Activated naive CD4-positive, alpha-beta T cell treated with anti-CD3 and anti-CD28 coated beads, Interleukin-2, amount 50 U/mL, for 16 hours (primary cell): Measurements from ENCODE around the gene EEF1AKMT2.

Experiments
- DNase-seq: peaks from one replicate; pipeline ENCODE4 v3.0.0-alpha.2; 2020

EEF1AKMT2 gene

DNA sequence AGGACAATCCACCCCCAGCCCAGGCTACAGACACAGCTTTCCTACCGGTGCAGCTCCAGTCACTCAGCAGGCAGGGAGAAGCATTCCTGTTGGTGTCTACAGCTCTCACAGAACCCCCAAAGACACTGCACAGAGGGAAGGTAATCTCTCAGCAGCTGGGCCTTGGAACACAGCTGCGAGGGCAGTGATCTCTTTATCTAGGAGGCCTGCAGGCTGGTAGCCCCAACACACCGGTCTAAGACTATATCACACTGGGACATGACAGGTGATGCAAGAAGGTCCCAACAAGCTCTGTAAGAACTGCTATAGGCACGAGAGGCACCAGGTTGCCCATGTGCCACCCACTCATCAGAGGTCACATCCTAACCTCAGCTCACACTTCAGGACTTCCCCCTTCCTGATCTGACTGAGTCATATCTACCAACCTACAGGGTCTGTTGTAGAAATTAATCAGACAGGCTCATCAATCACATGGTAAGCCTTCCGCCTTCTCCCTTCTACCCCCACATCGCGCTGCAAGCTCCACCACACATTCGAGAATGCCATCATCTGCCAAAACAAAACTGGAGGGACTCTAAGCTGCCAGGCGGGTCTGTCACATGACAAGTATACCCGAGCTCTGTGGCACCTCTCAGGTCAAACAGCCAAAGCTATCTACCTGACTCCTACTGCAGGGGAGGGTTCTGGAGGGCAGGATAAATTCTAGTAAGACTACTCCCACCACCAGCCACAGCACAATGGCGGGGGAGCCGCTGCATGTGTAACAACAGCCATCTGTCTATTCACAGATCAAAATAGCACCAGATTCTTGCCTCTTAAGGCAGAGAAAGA, 73.6 kb downstream of the EEF1AKMT2 start:
- DNase-seq: peak; percentile 80

DNA sequence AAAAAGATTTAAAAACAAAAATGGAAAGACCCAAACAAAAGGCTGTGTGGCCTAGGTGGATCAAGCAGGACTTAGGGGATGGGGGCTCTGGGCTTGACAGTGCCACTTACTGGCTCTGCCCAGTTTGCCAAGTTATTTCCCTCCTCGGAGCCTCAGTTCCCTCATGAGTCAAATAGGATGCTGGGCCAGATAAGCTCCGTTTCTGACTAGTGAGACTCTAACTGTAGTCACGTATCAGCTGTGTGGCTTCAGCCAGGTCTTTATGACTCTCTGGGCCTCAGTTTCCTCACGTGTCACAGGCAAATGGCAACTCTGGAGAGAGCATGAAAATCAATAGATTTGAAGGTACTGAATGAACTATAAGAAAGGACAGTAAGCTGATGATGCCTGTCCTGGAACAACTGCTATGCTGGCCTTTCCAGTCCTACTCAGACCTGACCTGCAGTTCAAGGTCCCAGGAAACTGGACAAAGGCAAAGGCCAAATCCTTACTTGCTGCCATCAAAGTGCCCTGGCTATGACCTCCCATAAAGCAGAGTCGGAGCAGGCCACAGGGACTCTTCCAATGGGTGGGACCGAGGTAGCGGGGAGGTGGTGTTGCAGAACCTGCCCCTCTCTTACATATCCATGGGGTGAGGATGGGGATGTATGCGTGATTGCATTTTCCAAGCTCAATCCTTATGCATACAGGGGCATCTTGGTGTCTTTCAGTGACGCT, 74.5 kb downstream of the EEF1AKMT2 start:
- no peak for DNase-seq

DNA sequence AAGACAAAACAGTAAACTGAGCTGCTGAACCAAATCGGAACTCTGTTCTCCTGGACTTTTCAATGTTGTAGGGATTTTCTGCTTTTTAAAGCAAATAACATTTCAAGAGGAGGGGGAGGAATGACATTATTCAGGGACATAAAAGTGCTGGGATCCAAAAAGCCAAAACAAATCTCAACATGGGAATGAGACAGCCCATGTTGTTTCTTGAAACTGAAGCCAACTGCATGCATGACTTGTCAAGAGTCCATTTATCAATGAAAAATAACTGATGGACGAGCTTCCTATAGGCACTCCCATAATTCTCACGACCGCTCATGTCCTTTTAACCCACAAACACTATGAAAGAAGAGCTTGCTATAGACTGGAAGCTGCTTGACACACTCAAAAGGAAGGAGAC, 75.3 kb downstream of the EEF1AKMT2 start:
- DNase-seq: no peak

DNA sequence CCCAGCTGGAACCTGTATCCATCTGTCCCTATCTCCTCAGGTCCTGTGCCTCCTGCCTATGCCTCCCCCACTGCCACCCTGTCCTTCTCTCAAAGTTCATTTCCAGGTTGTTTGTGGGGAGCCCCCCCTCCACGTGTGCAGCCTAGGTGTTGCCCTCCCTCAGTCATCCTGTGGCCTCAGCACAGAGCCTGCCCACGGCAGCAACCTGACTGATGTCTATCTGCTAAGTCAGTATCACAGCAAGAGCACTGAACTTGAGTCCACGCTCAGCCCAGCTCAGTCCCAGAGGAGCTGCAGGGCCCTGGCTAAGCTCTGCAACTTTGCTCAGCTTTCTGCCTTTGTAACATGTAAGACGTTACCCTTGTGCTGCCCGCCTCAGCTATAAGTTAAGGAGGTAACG, 76.2 kb downstream of the EEF1AKMT2 start:
- DNase-seq: no peak

DNA sequence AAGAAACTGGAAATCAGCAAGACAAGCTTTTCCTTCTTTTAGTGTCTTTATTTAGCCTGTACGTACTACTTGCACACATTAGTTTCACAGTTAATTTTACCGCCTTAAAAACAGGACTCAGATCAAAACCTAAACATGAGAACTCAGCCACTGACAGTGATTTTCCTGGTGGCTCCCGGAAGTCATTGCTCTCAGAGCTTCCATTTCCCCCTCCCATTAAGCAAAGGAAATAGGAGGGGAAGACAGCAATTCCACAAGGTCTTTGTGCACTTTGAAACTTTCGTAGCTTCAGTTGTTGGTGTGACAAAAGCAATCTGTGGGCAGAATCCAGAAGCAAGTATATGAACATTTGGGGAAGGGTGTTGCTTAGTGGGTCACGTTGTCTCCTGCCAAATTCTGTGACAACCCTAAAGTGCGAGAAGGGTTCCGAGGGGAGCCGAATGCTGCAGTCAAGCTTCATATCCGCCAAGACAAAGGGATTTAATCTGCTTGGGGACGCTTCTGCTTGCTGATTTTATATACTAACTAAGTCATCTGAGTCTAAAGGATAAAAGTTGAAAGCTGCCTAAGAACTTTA, 77.9 kb downstream of the EEF1AKMT2 start:
- no peak for DNase-seq

DNA sequence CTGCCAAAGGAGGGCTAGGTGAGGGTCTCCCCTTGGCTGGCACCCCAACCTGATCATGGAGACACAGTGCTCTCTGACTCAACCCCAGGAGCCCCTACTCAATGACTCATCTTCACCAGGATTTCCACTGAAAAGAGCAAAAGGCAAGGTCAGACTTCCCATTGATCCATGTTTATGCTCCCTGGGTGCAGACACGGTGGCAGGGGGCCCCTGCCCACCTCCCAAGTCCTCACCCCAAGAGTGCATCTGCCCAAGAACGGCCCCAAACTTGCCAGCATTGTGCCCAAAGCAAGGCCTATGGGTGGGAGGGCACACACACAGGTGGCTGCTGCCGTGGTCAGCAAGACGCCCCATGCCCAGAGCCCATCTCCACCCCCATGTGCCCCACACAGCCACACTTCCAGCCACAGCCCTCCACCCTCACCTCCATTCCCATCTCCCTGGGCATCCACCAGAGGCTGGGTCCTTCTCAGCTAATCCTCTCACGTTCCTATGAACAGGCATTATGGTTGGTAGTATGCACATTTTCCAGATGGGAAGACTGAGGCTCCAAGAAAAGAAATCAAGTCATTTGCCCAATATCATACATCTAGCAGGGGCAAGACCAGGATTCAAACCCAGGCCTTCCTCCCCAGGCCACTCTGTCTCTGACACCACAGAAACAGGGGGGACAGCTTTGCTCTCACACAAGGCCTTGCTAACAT, 78.8 kb downstream of the EEF1AKMT2 start:
- DNase-seq: no peak

DNA sequence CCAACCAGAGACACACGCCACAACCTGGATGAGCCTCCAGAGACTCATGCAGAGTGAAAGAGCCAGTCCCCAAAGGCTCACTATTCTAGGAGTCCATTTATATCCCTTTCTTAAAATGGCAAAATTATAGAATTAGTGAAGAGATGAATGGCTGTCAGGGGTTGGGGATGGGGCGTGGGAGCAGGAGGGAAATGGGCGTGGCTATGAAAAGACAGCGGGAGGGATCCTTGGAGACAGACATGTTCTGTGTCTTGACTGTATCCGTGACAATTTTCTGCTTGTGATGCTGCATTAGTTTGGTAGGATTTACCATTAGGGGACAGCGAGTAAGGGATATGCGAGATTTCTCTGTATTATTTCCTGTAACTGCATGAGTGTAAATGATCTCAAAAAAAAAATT, 80.5 kb downstream of the EEF1AKMT2 start:
- DNase-seq: no peak

DNA sequence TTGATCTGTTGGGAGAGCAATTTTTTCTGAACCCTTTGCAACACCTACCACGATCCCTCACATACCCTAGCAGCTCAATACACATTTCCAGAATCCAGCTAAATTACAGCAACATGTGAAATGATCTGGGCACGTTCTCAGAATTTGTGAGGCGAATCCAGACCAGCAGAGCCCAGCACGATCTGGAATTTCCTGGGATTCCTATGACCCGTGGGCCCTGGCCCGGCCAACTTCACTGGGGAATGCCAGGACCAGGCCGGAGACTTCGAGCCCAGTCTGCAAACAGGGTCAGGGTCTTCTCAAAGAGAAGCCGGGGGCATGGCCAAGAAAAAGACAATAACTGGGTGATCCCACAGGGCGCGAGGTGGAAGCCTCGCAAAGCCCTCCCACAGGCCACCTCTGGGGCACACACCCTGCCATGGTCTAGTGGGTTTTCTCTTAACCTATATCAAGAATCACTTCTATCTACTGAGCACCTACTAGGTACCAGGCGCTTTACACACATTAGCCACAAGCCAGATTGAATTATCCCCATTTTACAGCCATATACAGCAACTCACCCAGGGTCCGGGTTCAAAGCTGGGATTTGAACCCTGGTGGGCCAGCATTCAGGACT, 81.3 kb downstream of the EEF1AKMT2 start:
- no peak for DNase-seq

DNA sequence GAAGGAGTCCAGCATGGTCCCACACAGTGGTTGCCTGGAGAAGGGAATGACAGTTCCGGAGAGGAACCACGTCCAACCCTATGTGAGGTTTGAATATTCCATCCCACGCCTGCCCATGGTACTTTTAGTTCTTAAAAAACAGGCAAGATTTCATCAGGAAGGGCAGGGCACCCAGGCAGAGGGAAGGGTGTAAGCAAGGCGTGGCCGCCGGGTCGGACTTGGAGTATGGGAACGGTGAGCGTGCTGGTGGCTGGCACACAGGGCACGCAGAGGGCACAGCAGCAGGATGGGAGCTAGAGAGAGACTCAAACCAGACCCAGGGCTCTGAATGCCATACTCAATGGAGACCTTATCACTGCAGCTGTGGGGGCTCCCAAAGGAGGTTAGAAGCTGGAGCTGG, 81.8 kb downstream of the EEF1AKMT2 start:
- no peak for DNase-seq

DNA sequence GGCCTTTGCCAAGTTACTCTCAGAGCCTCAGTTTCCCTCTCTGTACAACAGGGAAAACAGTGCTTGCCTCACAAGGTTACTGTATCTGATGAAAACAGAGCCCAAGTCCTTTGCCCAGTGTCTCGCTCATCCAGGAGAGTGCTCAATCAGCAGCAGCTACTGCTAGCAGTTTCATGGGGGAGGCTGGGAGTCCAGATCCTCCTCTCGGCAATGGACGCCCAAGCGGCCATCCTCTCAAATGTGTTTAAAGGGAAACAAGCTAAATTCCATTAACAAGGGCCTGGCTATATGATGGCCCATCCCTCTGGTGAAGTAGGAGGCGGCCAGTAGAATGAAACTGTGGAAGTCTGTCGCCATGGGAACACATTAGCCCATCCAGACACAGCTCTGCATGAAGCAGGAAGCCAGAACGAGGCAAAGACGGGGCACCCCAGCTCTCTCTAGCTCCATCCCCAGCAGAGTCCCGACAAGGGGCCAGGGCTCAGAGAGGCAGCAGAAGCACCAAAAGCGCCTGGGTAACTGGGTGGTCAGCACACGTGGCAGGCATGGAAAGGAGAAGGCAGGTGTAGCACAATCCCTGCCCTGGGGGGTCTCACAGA, 82.7 kb downstream of the EEF1AKMT2 start:
- DNase-seq: no peak

DNA sequence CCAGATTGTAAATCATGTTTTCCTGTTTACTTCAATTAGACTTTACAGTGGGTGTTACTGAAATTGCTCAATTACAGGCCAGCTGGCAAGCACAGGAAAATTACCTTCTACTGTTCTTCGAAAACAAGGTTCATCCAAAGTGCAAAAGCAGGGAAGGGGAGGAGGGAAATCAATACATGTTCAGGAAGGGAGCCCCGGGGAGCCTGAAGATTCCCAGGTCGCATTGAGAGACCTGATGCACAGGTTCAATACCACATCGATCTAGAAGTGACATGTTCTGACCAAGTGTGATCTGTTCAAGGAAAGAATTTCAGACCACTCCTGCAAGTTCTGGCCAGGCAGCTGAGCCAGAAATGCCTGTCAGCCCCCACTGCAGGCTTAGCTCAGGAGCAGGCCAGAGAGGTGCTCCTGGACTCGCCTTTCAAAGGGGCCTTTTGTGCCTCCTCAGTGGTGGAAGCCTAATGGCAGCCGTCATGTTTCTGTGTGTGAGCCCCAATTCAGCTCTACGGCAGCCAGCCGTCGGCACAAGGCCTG, 83.4 kb downstream of the EEF1AKMT2 start:
- DNase-seq: no peak
